NCI-H510A (cell line): ENCODE data around the gene CARD10.

ENCODE experiments used
- DNase-seq: peaks from one replicate; lab custom pipeline; 2025; lab: John Stamatoyannopoulos, UW

The CARD10 gene

DNA sequence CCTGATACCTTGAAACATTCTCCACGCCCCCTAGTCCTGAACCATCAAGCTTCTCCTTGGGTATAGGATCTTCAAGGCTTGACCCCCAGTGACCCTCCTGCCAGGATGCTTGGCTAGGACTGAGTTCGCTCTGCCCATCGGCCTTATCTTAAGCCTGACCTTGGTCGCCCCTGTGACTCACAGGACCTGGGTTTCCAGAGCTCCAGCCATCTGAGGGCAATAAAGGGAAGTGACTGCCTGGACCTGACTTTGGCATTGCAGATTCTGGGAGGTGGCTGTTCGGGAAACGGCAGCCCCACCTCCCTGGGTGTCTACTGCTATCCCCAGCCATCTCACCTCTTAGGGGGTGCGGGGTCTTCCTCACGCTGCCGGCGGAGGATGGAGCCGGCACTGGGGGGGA lies 15.4 kb downstream of the CARD10 start:
- DNase-seq, result no peak

DNA sequence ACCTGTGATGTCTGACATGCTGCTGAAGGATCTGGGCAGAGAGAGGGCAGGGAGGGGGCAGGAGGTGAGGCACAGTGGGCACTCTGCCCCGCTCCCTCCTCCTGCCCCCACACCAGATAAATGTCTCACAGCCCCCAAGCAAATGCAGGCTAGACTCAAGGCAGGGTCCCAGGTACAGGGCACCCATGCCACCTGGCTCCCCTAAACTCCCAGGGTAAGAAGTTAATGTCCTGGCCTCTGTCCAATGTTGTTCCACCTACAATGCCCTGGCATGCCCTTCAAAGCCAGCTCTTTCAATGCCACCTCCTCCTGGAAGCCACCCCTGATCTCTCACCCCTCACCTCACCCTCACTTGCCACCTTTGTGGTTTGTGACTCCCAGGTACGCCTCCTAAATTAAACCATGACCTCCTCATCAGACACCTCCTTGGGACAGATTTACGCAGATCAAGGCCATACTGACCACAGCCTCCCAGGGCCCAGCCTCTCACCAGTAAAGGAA lies 16.0 kb downstream of the CARD10 start:
- no peak for DNase-seq

DNA sequence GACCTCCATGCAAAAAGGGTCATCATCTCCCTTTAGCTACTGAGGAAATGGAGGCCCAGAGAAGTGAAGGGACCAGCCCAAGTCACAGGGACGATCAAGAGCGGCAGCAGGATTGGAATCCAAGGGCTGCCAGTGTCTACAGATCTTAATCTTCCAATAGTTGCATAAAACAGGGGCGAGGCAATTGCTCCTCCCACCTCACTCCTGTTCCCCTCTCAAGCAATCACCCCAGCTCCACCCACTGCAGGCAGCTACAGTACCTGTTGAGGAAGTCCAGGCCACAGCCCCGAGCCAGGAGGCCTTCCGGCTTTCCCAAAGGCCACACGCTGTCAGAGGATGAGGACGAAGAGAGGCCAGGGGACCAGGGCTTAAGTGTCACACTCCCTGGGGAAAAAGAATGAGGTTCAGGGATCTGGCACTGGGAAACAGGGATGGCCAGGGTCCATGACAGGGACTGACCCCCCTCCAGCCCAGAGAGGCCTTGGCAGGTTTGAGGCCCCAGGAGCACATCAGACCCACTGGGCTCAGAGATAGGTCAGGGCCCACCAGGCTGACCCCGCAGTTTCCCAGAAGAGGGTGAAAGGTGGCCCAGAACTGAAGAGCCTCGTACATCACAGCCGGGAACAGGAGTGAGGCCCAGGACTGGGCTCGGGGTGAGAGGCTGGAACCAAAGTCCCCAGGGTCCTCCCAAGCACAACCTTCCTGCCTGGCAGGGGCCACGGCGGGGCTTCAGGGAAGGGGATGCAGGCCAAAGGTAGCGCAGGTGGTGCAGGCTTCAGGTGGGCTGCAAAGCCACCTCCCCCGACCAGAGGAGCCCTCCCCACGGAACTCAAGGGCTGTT lies 16.7 kb downstream of the CARD10 start:
- DNase-seq, result no peak

DNA sequence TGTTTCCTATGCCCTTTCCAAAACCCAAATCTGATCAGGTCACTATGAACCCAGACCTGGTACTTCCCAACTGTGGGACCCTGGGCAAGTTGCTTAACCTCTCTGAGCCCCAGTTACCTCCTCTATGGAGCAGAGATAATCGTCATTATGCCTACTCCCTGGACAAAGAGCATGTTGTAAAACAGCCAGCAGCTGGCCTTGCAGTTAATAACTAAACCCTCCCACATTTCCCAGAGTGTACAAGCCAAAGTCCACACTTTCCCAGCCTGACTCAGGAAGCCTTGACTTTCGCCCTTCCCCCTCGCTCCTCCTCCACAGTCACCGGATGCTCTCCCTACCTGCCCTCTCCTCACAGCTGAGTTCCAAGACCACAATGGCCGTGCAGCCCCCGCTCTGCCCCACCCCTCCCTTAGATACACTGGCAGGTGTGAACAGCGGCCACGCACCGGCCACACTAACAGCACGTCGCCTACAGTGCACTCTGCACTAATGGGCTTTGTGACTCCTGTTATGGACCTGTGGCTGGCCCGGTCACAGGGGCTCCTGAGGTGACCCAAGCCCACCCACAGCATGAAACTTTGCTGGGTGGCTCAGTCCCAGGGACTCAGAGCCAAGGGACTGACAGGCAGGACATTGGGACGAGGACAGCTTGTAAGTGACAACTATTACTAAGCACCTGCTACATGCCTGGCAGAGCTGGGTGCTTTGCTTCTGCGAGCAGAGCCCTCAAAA lies 17.4 kb downstream of the CARD10 start:
- DNase-seq, result no peak

DNA sequence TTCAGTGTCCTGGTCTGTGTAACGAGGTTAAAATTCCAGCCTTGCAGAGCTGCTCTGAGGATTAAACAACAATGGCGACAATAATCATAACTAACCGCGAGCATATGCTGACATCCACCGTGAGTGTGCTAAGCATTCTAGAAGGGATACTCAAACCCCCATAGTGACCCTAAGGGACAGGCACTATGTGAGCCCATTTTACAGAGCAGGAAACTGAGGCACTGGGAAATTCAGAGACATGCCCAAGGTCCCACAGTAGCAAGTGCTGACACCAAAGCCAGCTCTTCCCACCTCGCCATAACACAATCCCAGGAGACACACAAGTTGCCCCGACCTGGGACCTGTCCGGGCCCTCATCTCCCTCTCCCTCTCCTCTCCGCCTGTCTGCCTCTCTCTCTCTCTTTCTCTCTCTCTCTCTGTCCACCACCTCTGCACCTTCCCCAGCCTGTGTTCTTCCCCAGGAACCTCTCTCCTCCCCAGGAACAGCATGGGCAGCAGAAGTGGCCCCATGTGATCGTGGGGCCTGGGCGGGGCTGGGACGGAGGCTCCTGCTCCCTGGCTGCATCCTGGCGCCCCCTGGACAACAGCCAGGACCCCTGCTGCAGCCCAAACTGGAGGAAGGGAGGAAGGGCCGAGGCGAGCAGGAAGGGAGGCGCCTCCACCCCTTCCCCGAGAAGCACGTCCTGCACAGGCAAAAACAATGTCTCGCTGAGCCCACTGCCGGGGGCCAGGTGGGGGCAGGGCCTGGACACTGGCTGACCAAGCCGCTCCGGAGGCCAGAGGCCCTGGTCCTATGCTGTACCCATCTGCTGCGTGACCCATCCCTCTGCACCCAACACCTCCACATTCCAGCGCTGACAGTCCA lies 18.2 kb downstream of the CARD10 start:
- no peak for DNase-seq

DNA sequence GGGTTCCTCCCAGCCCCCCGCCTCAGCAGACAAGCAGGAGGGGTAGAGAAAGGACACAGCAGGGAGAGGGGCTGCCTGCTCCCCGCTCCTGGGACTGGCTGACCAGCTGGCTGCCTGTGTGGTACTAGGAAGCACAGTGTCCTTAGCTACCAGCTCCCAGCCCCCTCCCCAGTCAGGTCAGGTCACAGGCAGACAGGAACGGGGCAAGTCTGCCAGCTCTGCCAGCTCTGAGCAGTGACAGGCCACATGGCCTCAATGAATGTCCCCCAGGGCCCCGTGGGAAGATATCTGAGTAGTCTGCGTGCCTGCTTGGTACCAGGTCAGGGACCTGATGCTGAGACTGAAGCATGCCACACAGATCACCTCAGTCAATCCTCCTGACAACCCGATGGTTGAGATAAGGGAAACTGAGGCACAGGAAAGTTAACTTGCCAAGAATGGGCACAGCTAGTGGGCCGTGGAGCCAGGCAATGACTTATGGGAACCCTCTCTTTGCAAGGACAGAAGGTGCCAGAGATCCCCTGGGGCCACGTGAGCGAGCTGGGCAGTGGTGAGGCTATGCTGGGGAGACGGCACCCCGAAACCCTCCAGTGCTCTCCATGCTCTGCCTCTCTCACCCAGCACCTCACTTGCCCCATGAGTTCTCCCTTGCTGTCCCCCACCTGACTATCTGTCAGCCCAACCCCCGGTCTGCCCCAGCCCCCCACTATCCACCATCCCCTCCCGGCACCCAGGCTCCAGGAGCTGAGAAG lies 19.2 kb downstream of the CARD10 start:
- DNase-seq, result no peak

DNA sequence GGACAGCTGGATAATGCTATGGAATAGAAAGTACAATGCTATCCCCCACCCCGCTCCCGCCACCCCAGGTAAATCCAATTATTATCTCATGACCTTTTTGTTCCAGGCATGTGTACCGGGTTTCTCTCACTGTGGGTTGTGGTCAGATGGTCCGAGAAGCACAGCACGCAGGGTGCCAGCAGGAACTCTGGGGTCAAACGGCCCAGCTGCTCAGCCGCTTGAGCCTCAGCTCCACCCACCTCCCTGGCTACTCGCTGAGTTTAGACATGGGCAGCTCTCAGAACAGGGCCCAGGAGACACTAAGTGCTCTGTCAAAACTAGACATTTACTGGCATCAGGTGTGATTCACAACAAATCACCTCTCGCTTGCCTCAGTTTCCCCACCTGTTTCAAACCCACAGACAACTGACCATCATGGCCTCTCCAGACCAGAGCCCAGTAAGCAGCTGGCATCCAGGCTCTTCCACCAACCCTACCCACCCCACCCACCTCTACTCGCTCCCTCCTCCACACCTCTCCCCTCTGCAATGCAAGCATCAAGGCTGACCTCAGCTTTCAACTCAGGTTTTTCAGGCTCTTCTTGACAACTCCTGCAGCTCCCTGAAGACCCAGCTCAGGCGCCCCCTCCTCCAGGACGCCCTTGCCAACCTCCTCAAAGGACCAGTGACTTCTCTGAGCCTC lies 20.0 kb downstream of the CARD10 start:
- DNase-seq, result no peak

DNA sequence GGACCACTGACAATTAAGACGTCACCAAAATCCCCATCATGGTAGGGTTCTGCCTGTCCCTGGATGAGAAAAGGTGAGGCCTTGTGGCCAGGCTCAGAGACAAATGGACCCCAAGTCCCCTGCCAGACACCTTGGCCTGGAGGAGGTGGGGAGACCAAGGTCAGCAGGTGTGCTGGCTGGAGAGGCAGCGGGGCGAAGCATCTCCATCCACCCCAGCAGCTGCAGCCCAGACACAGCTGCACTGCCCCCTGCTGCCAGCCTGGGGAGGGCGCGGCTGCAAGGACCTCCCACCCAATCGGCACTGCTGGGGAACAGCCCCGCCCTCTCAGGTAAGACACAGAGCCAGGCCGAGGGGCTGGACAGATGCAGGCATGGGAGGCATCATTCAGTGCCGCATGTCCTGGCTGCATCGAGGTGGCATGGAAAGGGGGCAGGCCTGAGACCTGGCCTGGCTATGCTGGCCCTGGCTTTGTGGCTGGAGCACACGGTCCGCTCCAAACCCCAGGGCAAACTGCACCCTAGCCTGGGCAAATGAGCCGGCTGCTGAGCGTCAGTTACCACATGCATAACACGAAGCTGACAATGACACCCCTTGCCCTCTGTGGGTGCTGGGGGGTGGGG lies 20.8 kb downstream of the CARD10 start:
- no peak for DNase-seq

DNA sequence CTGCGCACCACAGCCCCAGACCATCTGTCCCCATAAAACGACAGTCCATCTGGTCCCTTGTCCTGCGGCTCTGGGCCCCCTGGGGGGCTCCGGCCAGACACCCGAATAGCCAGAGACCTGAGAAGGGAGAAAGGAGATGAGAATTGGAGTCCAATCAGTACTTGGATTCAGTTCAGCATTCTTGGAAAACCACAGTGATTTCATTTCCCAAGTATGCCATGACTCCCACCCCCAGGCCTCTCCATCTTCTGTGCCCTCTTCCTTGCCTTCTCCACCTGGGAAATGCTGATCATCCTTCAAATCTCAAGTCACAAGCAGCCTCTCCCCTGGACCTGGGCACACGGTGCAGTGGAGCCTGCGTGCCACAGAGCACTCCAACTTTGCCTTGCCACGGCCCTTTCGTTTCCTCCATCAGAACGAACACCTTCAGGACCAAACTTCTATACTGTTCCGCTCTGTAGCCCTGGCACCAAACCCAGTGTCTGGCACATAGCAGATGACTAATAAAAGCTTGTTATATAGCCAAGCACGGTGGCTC lies 22.1 kb downstream of the CARD10 start:
- DNase-seq, result no peak

DNA sequence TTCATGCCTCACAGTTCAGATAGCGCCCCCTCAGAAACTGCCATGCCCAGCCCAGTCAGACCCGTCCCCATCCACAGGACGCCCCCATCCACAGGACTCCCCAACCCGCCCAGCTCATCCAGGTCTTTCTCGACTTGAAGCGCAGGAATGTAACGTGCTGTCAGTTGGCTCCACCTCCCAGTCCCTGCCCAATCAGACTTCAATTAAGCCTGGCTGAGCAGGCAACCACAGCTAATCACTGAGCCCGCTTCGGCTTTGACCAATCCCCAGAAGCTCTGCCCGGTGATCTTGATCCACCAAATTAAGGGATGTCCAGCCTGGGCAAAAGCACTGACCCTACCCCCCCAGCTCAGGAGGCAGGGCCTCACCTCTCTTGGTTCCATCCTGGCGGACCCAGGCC lies 22.6 kb downstream of the CARD10 start:
- DNase-seq, result no peak

DNA sequence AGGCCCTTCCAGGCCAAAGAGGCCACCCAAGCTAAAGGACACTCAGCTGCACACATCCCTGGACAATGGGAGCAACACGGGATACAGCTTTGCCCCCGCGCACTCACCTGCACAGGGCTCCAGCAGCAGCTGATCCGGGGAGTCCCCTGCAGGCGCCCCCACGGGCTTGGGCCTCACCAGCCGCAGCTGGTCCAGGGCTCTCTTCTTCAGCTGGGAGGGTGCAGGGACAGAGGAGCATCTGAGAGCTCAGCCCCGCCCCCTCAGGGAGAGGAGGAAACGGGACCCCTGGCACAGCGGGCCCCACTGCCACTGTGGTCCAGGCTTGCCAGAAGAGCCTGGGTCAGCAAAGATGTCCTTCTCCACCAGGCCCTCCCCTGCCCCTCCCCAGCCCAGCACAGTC lies 25.2 kb downstream of the CARD10 start:
- DNase-seq, result no peak

DNA sequence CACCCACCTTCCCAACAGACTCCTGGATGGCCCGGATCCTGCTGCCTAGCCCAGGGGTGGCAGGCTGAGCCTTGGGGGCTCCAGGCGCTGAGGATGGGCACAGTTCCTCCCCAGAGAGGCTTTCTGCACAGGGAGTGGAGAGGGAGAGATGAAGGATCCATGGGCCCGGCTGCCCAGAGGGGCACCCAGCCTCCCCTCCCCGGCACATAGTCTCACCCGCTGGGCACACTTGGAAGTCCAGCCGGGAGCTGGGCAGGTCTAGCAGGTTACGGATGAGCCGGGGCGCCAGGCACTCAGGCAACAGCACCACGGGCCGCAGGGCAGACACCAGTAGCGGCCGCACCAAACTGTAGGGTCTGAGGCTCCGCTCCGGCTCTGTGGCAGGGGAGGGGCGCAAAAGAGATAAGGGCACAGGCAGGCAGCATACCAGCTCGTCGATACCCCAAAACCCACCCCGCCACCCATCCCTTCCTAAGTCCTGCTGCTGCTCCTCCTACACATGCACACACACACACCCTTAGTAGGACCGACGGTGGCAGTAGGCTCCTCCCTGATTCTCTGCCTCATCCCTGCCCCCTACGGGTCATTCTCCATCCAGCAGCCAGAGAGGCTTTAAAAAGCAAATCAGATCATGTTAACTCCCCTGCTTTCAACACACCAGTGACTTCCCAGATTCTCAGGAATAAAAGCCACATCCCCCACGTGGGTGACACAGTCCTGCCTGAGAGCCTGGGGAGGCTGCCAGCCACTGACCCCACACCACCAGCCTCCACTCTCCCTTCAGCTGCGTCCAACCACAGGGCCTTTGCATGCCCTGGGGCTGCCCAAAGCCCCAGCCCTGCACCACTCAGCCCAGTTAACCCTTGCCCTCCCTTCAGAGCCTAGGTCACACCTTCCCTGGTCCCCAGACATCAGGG lies 26.5 kb downstream of the CARD10 start:
- DNase-seq, result no peak

DNA sequence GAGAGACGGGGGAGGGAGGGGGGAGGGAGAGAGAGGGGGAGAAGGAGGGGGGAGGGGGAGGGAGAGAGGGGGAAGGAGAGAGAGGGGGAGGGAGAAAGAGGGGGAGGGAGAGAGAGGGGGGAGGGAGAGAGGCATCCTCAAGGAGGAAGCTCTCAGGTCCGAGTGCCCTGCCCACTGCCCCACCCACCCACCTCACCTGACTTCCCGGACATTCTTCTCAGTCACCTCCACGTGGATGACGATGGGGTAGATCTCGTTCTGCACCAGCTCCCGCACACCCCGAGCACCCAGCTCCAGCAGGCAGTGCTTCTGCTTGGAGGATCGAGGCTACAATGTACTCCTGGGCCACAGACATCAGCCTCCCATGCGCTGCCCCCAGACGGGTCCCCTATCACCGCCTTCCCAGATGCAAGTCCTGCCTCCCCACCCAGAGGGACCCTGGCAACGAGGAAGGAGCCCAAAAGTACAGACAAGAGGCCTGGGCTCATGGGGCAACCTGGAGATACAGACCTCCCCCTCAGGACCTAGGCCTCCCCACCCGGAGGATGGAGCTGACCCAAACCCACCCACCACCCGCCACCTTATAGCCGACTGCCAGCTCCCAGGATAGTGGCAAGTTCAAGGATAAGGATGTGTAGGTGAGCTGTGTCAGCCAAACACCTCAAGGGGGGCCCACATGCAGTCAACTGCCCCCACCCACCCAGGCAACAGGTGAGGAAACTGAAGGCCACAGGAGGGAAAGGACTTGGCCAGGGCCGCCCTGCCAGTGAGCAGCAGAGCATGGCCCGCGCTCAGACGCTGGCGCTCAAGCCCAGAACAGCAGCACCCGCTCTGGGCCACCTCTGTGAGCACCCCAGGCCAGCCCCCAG lies 27.4 kb downstream of the CARD10 start:
- no peak for DNase-seq

DNA sequence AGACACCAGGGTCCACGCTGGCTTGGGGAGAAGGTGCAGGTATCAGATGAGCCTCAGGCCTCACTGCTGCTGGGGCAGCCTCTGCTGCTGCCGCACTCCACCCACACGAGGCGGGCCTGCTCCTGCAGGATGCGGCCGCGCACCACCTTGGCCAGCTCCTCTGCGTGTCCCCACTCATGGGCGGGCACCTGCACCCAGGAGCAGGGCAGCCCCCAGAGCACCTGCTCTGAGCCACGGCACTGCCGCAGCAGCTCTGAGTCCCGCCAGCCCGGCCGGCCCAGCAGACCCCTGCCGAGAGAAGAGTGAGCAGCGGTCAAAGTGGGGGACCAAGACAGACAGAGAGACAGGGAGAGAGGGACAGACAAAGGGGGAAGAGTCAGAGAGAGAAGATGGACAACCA lies 28.1 kb downstream of the CARD10 start:
- DNase-seq, result no peak

DNA sequence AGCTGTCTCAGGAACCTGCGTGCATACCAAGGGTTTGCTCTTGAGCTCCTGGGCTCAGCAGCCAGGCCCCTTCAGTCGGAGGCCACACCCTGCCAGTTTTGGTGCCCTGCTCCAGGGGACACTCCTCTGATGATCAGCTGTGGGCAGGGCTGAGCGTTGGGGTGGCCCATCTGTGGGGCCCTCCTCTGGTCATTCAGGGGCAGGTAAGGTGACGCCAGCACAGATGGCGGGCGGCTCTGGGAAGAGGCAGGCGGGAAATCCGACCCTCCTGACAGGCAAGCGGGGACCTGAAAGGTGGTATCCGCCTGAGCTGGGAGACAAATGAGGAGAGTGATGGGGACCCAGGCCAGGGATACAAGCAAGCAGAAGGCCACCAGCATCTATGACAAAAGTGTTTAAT lies 29.2 kb downstream of the CARD10 start:
- DNase-seq, result no peak

DNA sequence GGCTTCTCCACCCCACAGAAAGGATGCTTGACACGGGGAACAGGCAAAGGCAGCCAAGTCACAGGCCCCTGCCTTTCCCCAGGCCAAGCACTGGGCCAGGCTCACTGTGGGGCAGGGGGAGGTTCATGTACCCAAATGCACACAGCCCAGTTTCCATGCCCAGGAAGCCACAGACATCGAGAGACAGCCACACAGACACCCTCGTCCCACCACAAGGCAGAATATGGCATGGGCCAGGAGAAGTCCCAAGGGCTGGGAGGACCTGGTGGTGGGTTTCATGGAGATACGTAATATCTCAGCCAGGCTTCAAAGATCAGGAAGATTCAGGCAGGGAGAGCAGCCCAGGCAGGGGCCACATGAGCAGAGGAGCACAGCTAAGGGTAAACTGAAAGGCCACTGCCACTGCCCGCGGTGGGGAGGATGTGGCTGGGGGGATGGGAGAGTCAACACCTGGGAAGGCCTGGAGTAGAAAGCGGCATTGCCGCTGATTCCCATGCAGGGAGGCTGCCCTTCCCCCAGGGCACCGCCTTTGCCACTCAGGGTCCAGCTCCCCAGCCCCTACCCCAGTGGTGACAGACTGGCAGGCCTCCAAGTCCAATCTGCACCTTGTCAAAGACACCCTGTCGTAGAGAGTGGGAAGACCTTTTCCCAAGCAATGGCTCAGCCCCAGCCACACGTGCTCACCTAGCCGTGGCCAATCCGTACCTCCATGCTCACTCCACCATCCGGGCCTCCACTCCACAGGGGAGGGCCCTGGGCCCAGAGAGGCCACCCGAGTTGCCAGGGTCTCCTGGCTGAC lies 30.7 kb downstream of the CARD10 start:
- DNase-seq, result no peak

DNA sequence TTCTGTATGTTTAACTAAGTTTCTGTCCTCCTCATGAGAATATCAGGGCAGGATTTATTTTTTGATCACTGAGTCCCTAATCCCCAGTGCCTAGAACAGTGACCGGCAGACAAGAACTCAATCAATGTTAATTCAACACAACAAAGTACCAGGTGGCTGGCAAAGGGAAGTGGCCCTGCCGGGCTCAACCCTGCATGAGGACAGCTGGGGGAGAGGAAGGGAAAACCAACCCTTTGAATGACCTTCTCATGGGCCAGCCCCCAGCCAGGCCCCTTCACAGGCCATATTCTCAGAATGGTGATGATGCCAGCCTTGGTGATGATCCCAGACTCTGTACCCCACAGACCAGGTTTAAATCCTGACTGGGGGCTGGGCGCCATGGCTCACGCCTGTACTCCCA lies 31.6 kb downstream of the CARD10 start:
- no peak for DNase-seq
